Left ventricle myocardium superior (tissue), 1 donor: ENCODE measurements around the gene DENND1A. TPM values are rescaled to one million over a fixed set of nuclear protein-coding genes. Genes with fewer than 3 reads are reported as not detected.
"Not testable (repeated sequence)": the region's sequence is repeated elsewhere in the genome, so short reads cannot be mapped to it uniquely, and the experiment has no call there.

Source experiments
- ATAC-seq: fragments of 200-7000 bp; cut with Tn5 transposase; one replicate; pipeline ENCODE4 v1.9.1; 2020; ENCODE audit warnings: mild to moderate bottlenecking, moderate library complexity
- DNase-seq: peaks from one replicate; pipeline ENCODE4 v3.0.0-alpha.2; 2020
- intact Hi-C: fragments of 100-400 bp; cut with micrococcal nuclease; formaldehyde crosslinking; loops from one replicate; pipeline ENCODE4 v1.11.0; 2022
- total RNA-seq: library from RNA; stranded (reverse); fragmentation: NEBNext Ultra II Directional; extraction: Animal tissue kit (Norgen Biotek cat#: 25700); gene quantifications from one replicate; pipeline ENCODE4 v1.2.1, GENCODE V29; 2021
- donor health status: DM: no; HTN: yes; CAD: no; lungs with severe emphysema.

DENND1A gene
- total RNA-seq, 1 donor from 2014 or later, result 12.9 TPM

GRCh38 chr9:123925819-123926218, 4.1 kb downstream of the DENND1A start:
- ATAC-seq (no peak), DNase-seq (no peak)
- intact Hi-C loops, result no loop called here

- ATAC-seq (no peak), DNase-seq (no peak)
- intact Hi-C loops, result no loop called here
Observed at GRCh38 chr9:123925161-123925560, 4.8 kb downstream of the DENND1A start.

GRCh38 chr9:123924727-123925126, 5.2 kb downstream of the DENND1A start:
- DNase-seq (no peak), ATAC-seq (no peak)
- intact Hi-C loops, result no loop called here

DNA sequence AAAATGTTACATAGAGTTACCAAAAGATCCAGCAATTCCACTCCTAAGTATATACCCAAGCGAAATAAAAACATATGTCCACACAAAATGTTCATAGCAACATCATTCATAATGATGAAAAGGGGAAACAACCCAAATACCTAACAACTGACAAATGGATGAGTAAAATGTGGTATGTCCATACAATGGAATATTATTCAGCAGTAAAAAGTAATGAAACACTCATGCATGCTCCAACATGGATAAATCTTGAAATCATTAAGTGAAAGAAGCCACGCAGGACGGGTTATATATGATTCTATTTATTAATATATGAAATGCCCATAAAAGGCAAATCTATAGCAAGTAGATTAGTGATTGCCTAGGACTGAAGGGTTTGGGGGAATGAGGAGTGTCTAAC, 6.0 kb downstream of the DENND1A start:
- no peak for DNase-seq
- no peak for ATAC-seq
- intact Hi-C loops, result no loop called here

- no peak for ATAC-seq
- no peak for DNase-seq
- intact Hi-C loops, result no loop called here
Observed at GRCh38 chr9:123923377-123923776, 6.5 kb downstream of the DENND1A start.

GRCh38 chr9:123922911-123923310, 7.0 kb downstream of the DENND1A start:
- ATAC-seq (peak; percentile 43), DNase-seq (no peak)
- intact Hi-C loops, result no loop called here

GRCh38 chr9:123922431-123922830, 7.5 kb downstream of the DENND1A start:
- intact Hi-C loops, result no loop called here
- ATAC-seq (no peak), DNase-seq (no peak)

GRCh38 chr9:123914517-123915196, 15.3 kb downstream of the DENND1A start:
- intact Hi-C loops, result no loop called here
- DNase-seq (no peak), ATAC-seq (no peak)

DNA sequence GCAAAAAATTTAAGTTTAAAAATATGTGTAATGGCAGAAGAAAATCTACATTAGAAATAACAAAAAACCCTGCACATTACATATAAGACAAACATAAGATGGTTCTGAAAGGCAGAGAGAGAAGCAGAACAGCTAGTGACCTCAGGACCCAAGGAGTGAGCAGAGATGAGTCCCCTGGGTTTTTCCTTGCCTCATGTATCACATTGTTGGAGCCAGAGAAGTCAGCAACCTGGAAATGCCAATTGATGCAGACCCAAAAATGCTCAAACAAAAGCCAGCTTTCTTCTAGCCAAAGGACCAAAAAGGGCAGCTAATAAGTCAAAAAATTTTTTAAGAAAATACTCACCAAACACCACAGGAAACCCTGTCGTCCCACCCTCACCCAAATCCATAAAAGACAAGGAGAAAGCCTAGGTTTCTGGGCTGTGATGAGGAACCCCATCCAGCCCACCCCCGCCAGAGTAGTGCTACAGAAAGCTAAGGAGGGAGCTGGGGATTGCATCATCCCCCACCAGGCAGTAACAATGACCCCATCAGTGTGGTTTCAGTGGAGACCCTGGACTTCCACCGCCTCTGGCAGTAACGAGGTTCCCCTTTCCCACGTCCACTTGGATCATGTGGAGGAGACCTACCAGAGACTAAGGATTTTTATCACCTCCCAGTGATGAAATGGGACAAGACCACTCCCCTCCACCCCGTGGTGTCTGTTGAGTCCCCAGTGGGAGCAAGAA, 17.6 kb downstream of the DENND1A start:
- no peak for DNase-seq
- intact Hi-C loops, result no loop called here

GRCh38 chr9:123911024-123911423, 18.9 kb downstream of the DENND1A start:
- intact Hi-C loops, result no loop called here
- DNase-seq (no peak), ATAC-seq (no peak)

More for the DNA sequence above, 17.6 kb downstream of the DENND1A start:
- peak; percentile 45 for ATAC-seq

DNA sequence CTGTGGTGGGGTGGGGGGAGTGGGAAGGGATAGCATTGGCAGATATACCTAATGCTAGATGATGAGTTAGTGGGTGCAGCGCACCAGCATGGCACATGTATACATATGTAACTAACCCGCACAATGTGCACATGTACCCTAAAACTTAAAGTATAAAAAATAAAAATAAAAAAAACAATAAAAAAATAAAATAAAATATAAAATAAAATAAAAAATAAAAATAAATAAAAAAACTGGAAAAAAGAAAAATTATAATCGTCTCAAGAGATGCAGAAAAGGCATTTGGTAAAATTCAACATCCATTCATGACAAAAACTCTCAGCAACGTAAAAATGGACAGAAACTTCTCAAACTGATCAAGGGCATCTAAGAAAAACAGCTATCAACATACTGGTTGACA, 20.7 kb downstream of the DENND1A start:
- intact Hi-C loops, ATAC-seq, DNase-seq: not testable (repeated sequence)

DNA sequence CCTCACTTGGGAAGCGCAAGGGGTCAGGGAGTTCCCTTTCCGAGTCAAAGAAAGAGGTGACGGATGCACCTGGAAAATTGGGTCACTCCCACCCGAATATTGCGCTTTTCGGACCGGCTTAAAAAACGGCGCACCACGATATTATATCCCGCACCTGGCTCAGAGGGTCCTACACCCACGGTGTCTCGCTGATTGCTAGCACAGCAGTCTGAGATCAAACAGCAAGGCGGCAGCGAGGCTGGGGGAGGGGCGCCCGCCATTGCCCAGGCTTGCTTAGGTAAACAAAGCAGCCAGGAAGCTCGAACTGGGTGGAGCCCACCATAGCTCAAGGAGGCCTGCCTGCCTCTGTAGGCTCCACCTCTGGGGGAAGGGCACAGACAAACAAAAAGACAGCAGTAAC, 26.4 kb downstream of the DENND1A start:
- ATAC-seq, intact Hi-C loops, DNase-seq: not testable (repeated sequence)

GRCh38 chr9:123894822-123895221, 35.1 kb downstream of the DENND1A start:
- intact Hi-C loops, result no loop called here
- no peak for DNase-seq
- no peak for ATAC-seq

DNA sequence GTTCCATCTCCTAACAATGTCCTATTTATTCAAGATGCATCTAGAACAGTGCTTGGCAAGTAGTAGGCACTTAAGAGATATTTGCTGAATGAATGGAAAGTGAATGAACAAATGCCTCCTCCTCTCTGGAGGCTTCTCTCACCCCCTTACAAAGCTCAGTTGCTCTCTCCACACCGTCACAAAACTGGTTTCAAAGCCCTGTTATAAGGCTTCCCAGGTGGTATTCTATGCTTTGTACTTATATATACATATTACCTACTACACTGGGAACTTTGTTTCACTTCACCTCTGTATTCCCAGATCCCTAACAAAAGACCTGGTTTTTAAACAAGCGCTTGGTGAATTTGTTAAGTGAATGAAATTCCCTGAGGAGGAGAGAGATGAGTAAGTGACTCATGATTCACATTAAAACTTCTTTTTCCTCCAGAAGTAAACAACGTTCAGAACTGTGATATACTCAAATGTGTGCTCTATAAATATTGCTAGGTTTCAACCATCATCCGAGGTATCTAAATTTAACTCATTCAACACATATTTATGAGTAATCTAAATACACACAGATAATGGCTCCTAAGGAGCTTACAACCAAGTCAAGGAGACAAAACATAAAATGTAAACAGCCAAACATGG, 36.0 kb downstream of the DENND1A start:
- DNase-seq (no peak), ATAC-seq (no peak)
- intact Hi-C loops, result no loop called here

DNA sequence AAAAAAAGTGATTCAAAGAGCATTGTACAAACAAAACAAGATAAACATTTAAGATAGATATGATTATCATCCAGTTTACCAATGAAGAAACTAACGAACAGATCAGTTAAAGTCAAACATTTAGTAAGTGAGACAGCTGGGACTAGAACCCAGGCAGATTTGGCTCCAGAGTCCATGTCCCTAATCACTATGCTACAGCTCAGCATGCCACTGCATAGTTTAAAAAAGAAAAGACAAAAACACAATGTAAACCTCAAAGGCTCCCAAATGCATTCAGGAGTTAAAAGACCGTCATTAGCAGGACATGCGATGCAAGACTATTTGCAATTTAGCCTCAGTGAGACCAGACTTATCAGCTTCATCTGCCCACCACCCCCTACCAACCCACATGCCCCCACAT, 36.8 kb downstream of the DENND1A start:
- DNase-seq, result no peak
- intact Hi-C loops, result no loop called here
- ATAC-seq, result no peak

GRCh38 chr9:123887837-123888236, 42.1 kb downstream of the DENND1A start:
- no peak for DNase-seq
- intact Hi-C loops, result no loop called here
- ATAC-seq, result no peak

GRCh38 chr9:123885834-123886233, 44.1 kb downstream of the DENND1A start:
- ATAC-seq, intact Hi-C loops, DNase-seq: not testable (repeated sequence)

GRCh38 chr9:123883634-123884033, 46.3 kb downstream of the DENND1A start:
- ATAC-seq, result peak; percentile 44
- intact Hi-C loops, result no loop called here
- no peak for DNase-seq

DNA sequence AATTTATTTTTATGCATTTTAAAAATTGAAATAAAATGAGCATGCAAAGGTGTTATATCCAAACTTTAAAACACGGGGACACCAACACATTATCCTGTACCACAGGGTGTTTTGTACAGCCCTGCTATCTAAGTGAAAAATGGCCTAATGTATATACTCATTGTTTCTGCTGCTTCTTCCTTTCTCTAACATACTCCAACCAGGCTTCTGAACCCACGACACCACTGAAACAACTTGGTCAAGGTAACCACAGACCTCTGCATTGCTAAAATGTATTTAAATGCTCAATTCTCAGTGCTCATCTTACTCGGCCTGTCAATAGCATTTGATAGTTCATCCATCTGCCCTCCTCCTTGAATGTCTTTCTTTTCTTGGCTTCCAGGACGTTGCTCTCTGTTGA, 48.3 kb downstream of the DENND1A start:
- intact Hi-C loops, result no loop called here
- ATAC-seq (no peak), DNase-seq (no peak)

DNA sequence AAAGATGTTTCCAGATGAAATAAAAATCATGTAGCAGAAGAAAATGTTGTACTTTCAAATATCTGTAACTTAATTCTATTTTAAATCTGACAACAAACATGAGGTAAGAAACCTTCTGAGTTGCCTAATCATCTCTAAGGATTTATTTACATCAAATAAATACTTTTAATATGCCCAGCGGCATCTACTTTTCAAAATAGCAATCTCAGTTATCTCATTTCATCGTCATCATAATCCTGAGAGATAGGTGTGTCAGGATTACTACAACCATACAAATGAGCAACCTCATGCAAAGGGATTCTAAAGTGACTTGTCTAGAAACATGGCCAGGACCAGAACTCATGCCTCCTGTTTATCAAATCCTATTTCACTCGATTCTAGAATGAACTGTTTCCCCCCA, 49.5 kb downstream of the DENND1A start:
- intact Hi-C loops, result no loop called here
- no peak for DNase-seq
- no peak for ATAC-seq
